Ureter (tissue), 1 donor: ENCODE data around the gene EIF2S3. TPM values are rescaled to one million over a fixed set of nuclear protein-coding genes. Genes with fewer than 3 reads are reported as not detected.

ENCODE experiments used
- total RNA-seq: library from RNA; stranded (reverse); gene quantifications from one replicate; pipeline ENCODE4 v1.2.4, GENCODE V29; 2023
- donor health status: DM: yes; HTN: yes; CAD: no.

The EIF2S3 gene
- total RNA-seq, 1 donor from 2014 or later, result 215 TPM

Other genes with a start within 250 kb of the EIF2S3 start
- 38.1 TPM for gene APOO, start 147.0 kb upstream of the EIF2S3 start, total RNA-seq
- gene CXorf58, start 146.9 kb upstream of the EIF2S3 start, total RNA-seq, result not detected
- gene KLHL15, start 27.8 kb upstream of the EIF2S3 start, total RNA-seq, result 7.8 TPM
- 75.0 TPM for gene ZFX, start 94.8 kb downstream of the EIF2S3 start, total RNA-seq